ENCODE results near the gene SGO2. TPM values are rescaled to one million over a fixed set of nuclear protein-coding genes. Genes with fewer than 3 reads are reported as not detected.
A peak's percentile ranks its signal among the peaks of the same experiment; 100 is the strongest.
"Not testable (repeated sequence)": the region's sequence is repeated elsewhere in the genome, so short reads cannot be mapped to it uniquely, and the experiment has no call there.

Gene SGO2
- polyA plus RNA-seq, 1 experiment, result 3.2 TPM

GRCh38 chr2:200540793-200541192 lies 14.8 kb downstream of the SGO2 start:
- TF ChIP-seq, protein P1, sequence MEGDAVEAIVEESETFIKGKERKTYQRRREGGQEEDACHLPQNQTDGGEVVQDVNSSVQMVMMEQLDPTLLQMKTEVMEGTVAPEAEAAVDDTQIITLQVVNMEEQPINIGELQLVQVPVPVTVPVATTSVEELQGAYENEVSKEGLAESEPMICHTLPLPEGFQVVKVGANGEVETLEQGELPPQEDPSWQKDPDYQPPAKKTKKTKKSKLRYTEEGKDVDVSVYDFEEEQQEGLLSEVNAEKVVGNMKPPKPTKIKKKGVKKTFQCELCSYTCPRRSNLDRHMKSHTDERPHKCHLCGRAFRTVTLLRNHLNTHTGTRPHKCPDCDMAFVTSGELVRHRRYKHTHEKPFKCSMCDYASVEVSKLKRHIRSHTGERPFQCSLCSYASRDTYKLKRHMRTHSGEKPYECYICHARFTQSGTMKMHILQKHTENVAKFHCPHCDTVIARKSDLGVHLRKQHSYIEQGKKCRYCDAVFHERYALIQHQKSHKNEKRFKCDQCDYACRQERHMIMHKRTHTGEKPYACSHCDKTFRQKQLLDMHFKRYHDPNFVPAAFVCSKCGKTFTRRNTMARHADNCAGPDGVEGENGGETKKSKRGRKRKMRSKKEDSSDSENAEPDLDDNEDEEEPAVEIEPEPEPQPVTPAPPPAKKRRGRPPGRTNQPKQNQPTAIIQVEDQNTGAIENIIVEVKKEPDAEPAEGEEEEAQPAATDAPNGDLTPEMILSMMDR (IDR thresholded peaks at IDR 0.05; ENCODE audit: insufficient read depth, low read depth, low read length), result no peak
- ChIA-PET CTCF (no interaction called here), POLR2A (no interaction called here)
- H3K4me3 ChIP-seq (ENCODE audit: low read depth, low read length), result no peak overlapping the region
- no peaks in the 10 kb centered on the region for H3K27me3 ChIP-seq (ENCODE audit: control insufficient read depth, insufficient read depth, low read length)
- H3K36me3 ChIP-seq (ENCODE audit: control insufficient read depth, insufficient read depth, low read length), result no peaks in the 10 kb centered on the region
- no peak for DNase-seq (ENCODE audit: low read depth)

DNA sequence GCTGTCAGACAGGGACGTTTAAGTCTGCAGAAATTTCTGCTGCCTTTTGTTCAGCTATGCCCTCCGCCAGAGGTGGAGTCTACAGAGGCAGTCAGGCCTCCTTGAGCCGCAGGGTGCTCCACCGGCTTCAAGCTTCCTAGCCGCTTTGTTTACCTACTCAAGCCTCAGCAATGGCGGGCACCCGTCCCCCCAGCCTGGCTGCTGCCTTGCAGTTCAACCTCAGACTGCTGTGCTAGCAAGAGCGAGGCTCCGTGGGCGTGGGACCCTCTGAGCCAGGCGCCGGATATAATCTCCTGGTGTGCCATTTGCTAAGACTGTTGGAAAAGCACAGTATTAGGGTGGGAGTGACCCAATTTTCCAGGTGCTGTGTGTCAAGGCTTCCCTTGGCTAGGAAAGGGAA lies 40.6 kb downstream of the SGO2 start:
- H3K4me3 ChIP-seq (ENCODE audit: low read depth, low read length); DNase-seq (ENCODE audit: low read depth); H3K27me3 ChIP-seq (ENCODE audit: control insufficient read depth, insufficient read depth, low read length); H3K36me3 ChIP-seq (ENCODE audit: control insufficient read depth, insufficient read depth, low read length); POLR2A ChIA-PET: not testable (repeated sequence)
- CTCF ChIA-PET, result interaction anchor here (1.2 to 1.3 kb wide), 2 partner anchors 10 to 136 kb away, joined by 3 read pairs; no protein-coding TSS in a partner anchor

DNA sequence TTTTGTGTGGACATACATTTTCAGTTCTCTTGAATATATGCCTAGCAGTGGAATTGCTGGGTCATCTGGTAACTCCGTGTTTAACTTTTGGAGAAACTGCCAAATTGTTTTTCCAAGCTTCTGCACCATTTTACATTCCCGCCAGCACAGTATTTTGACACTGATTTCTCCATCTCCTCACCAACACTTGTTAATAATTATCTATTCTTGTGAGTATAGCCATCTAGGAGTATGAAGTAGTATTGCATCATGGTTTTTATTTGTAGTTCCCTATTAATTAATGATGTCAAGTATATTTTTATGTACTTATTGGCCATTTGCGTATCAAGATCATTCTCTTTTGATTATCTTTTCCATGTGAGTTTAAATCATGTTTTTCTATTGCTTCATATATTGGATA lies 41.9 kb downstream of the SGO2 start:
- TF ChIP-seq, protein P1 (IDR thresholded peaks at IDR 0.05; ENCODE audit: insufficient read depth, low read depth, low read length), result no peak
- CTCF ChIA-PET, result interaction anchor here (1.1 kb wide), 1 partner anchor 135 kb away, joined by 7 read pairs; no protein-coding TSS in a partner anchor
- no peaks in the 10 kb centered on the region for H3K27me3 ChIP-seq (ENCODE audit: control insufficient read depth, insufficient read depth, low read length)
- H3K36me3 ChIP-seq (ENCODE audit: control insufficient read depth, insufficient read depth, low read length), result 0 out of 2 replicates have a peak, but pooled peaks cover 1% of the 10 kb centered on the region
- POLR2A ChIA-PET, result no interaction called here
- H3K4me3 ChIP-seq (ENCODE audit: low read depth, low read length), result no peak overlapping the region
- no peak for DNase-seq (ENCODE audit: low read depth)

GRCh38 chr2:200575957-200576356 lies 50.0 kb downstream of the SGO2 start:
- TF ChIP-seq, protein P1 (IDR thresholded peaks at IDR 0.05; ENCODE audit: insufficient read depth, low read depth, low read length), result peak; percentile 47
- ChIA-PET POLR2A (no interaction called here), CTCF (interaction anchor here (0.8 to 1.9 kb wide), 6 partner anchors 9 to 164 kb away, joined by 3 to 15 read pairs (median 4); partner anchors contain the start of gene AOX1)
- no peak for DNase-seq (ENCODE audit: low read depth)
- 0 out of 2 replicates have a peak, but pooled peaks cover 1% of the 10 kb centered on the region for H3K36me3 ChIP-seq (ENCODE audit: control insufficient read depth, insufficient read depth, low read length)
- H3K27me3 ChIP-seq (ENCODE audit: control insufficient read depth, insufficient read depth, low read length), result no peaks in the 10 kb centered on the region
- no peak overlapping the region for H3K4me3 ChIP-seq (ENCODE audit: low read depth, low read length)

DNA sequence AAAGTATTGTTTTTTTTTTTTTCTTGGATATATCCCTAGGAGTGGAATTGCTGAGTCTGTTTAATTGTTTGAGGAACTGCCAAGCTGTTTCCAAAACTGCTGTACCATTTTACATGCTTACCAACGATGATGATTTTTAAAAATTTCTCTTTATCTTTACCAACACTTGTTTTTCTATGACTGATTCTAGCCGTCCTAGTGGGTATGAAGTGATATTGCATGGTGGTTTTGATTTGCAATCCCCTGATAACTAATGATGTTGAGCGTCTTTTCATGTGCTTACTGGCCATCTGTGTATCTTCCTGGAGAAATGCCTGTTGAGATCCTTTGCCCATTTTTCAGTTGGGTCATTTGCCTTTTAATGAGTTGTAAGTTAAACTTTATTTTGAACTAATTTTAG lies 51.0 kb downstream of the SGO2 start:
- H3K36me3 ChIP-seq (ENCODE audit: control insufficient read depth, insufficient read depth, low read length), result no peaks in the 10 kb centered on the region
- DNase-seq (ENCODE audit: low read depth), result no peak
- TF ChIP-seq, protein P1 (IDR thresholded peaks at IDR 0.05; ENCODE audit: insufficient read depth, low read depth, low read length), result no peak
- H3K4me3 ChIP-seq (ENCODE audit: low read depth, low read length), result no peak overlapping the region
- CTCF ChIA-PET, result interaction anchor here (0.7 to 1.9 kb wide), 3 partner anchors 10 to 128 kb away, joined by 3 to 15 read pairs (median 3); no protein-coding TSS in a partner anchor
- H3K27me3 ChIP-seq (ENCODE audit: control insufficient read depth, insufficient read depth, low read length), result no peaks in the 10 kb centered on the region
- POLR2A ChIA-PET, result no interaction called here

- TF ChIP-seq, protein P1 (IDR thresholded peaks at IDR 0.05; ENCODE audit: insufficient read depth, low read depth, low read length), result peak; percentile 57
- DNase-seq (ENCODE audit: low read depth), result no peak
- Histone ChIP-seq H3K4me3 (ENCODE audit: low read depth, low read length) (no peak overlapping the region), H3K27me3 (ENCODE audit: control insufficient read depth, insufficient read depth, low read length) (no peaks in the 10 kb centered on the region), H3K36me3 (ENCODE audit: control insufficient read depth, insufficient read depth, low read length) (no peaks in the 10 kb centered on the region)
- CTCF ChIA-PET, result interaction anchor here (0.8 to 2.9 kb wide), 9 partner anchors 19 to 149 kb away, joined by 3 to 32 read pairs (median 3); no protein-coding TSS in a partner anchor
- POLR2A ChIA-PET, result no interaction called here
Measured at GRCh38 chr2:200578778-200579177, 52.8 kb downstream of the SGO2 start.
